HG02798 (cell line): ENCODE results near the gene STK16.

Experiments
- ATAC-seq: cut with Tn5 transposase; IDR thresholded peaks from one replicate; pipeline ENCODE4 v1.9.1; 2021; ENCODE audit warnings: mild to moderate bottlenecking; ENCODE audit not compliant: unreplicated experiment, poor library complexity

The STK16 gene

GRCh38 chr2:219266886-219267285, 21.6 kb downstream of the STK16 start:
- no peak for ATAC-seq

GRCh38 chr2:219268294-219268693, 23.0 kb downstream of the STK16 start:
- ATAC-seq, result no peak

GRCh38 chr2:219269362-219270054, 24.2 kb downstream of the STK16 start:
- ATAC-seq, result no peak

- ATAC-seq, result no peak
Measured at GRCh38 chr2:219270055-219270372, 24.7 kb downstream of the STK16 start.

GRCh38 chr2:219271021-219271420, 25.7 kb downstream of the STK16 start:
- no peak for ATAC-seq

- no peak for ATAC-seq
Measured at GRCh38 chr2:219272356-219272755, 27.1 kb downstream of the STK16 start.

- no peak for ATAC-seq
Measured at GRCh38 chr2:219272995-219273394, 27.7 kb downstream of the STK16 start.

GRCh38 chr2:219273937-219274336, 28.7 kb downstream of the STK16 start:
- ATAC-seq, result no peak

- no peak for ATAC-seq
Measured at GRCh38 chr2:219274361-219274921, 29.2 kb downstream of the STK16 start.

GRCh38 chr2:219277703-219278654, 32.7 kb downstream of the STK16 start:
- peak; percentile 24 for ATAC-seq

GRCh38 chr2:219278655-219279150, 33.4 kb downstream of the STK16 start:
- ATAC-seq, result no peak

GRCh38 chr2:219279151-219279915, 34.1 kb downstream of the STK16 start, which contains the start of gene DNAJB2:
DNAJB2 (plus strand) TSS chr2:219279366; CDS start chr2:219279834, 468 bp downstream.
- peak; percentile 88 for ATAC-seq

- ATAC-seq, result no peak
Measured at GRCh38 chr2:219279916-219280516, 34.7 kb downstream of the STK16 start.

GRCh38 chr2:219280651-219281050, 35.4 kb downstream of the STK16 start:
- no peak for ATAC-seq

GRCh38 chr2:219281588-219281987, 36.3 kb downstream of the STK16 start:
- ATAC-seq, result no peak

- no peak for ATAC-seq
Measured at GRCh38 chr2:219282375-219282774, 37.1 kb downstream of the STK16 start.

GRCh38 chr2:219282943-219283581, 37.8 kb downstream of the STK16 start:
- no peak for ATAC-seq

- no peak for ATAC-seq
Measured at GRCh38 chr2:219284501-219285372, 39.5 kb downstream of the STK16 start.
